Measurements from ENCODE around the gene CRIP1.

The CRIP1 gene

DNA sequence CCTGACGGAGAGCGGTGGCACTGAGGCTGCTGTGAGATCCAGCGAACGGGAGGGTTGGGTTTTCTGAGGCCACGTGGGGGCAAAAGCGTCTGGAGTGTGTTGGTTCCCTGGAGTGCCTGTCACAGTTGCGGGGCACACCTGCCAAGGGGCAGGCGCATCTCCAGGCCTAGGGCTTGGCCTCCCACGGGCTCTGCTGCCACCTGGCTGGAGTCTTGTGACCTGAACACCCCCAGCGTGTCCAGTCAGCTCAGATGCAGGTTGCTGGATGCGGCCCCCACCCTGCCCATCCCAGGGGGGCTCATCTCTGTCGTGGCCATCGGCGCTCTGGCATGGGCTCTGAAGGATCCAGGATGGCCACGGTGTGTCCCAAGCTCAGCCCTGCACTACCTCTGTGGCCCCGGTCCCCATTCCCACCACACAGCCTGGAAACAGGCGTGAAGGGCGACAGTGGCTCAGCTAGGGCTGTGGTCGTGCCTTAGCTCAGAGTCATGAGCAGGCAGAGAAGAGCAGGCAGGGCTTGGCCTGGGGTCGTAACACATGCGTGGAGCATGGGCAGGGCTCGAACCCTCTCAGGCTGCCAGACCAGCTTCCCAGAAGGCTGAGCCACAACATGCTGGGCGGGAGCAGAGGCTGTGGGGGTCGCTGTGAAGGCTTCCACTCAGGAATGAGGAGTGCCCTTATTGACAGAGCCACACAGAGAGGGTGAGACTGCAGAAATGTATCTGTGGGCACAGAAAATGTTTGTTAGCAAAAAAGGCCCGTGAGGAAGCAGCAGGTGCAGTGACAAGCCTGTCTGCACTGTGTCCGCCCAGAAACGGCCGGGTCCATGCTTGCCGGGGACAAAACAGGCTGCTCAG lies 35.6 kb upstream of the CRIP1 start:
- H3K9me3 ChIP-seq (ENCODE audit: control insufficient read depth, low read length), result no peaks in the 10 kb centered on the region
- H3K4me2 ChIP-seq (ENCODE audit: low read length), result no peak overlapping the region
- H3K36me3 ChIP-seq (ENCODE audit: control insufficient read depth, insufficient read depth, low read length), result no peaks in the 10 kb centered on the region
- H3K4me3 ChIP-seq (ENCODE audit: low read depth, low read length), result no peak overlapping the region
- H3K79me2 ChIP-seq, result peaks cover 20% of the 10 kb centered on the region
- TF ChIP-seq, protein P1, sequence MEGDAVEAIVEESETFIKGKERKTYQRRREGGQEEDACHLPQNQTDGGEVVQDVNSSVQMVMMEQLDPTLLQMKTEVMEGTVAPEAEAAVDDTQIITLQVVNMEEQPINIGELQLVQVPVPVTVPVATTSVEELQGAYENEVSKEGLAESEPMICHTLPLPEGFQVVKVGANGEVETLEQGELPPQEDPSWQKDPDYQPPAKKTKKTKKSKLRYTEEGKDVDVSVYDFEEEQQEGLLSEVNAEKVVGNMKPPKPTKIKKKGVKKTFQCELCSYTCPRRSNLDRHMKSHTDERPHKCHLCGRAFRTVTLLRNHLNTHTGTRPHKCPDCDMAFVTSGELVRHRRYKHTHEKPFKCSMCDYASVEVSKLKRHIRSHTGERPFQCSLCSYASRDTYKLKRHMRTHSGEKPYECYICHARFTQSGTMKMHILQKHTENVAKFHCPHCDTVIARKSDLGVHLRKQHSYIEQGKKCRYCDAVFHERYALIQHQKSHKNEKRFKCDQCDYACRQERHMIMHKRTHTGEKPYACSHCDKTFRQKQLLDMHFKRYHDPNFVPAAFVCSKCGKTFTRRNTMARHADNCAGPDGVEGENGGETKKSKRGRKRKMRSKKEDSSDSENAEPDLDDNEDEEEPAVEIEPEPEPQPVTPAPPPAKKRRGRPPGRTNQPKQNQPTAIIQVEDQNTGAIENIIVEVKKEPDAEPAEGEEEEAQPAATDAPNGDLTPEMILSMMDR (IDR thresholded peaks at IDR 0.05), result no peak
- no peak overlapping the region for H3K9ac ChIP-seq
- H3K27me3 ChIP-seq (ENCODE audit: control insufficient read depth, insufficient read depth, low read length), result no peaks in the 10 kb centered on the region
- no peak overlapping the region for H3K27ac ChIP-seq
- H2AFZ ChIP-seq, result no peak overlapping the region
- no peaks in the 10 kb centered on the region for H3K4me1 ChIP-seq

DNA sequence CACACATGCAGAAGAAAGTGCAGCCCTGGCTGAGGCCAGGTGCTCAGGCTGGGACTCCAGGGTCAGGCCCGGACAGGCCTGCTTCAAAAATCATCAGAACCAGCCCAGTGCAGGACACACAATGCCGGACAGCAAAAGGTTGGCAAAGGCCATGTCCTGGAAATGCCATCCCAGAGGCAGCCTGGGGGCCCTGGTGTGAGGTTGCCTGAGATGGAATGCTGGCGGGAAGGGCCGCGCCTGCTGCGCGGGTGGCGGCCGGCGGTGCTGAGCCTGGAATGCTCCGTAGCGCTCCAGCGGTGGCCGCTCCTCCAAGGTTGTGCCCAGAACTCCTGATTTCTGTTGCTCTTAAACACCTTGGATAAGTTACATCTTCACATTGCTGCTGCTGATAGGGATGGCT lies 33.7 kb upstream of the CRIP1 start:
- TF ChIP-seq, protein P1 (IDR thresholded peaks at IDR 0.05), result no peak
- H3K36me3 ChIP-seq (ENCODE audit: control insufficient read depth, insufficient read depth, low read length), result no peaks in the 10 kb centered on the region

GRCh38 chr14:105453847-105454246 lies 32.8 kb upstream of the CRIP1 start:
- Histone ChIP-seq H3K9me3 (ENCODE audit: control insufficient read depth, low read length) (no peaks in the 10 kb centered on the region), H3K4me2 (ENCODE audit: low read length) (no peak overlapping the region), H3K27ac (no peak overlapping the region), H3K4me1 (no peaks in the 10 kb centered on the region), H3K4me3 (ENCODE audit: low read depth, low read length) (no peak overlapping the region), H3K9ac (no peak overlapping the region), H3K36me3 (ENCODE audit: control insufficient read depth, insufficient read depth, low read length) (no peaks in the 10 kb centered on the region), H3K79me2 (peaks cover 4% of the 10 kb centered on the region), H3K27me3 (ENCODE audit: control insufficient read depth, insufficient read depth, low read length) (no peaks in the 10 kb centered on the region), H2AFZ (no peak overlapping the region)
- TF ChIP-seq, protein P1 (IDR thresholded peaks at IDR 0.05), result no peak

More for the DNA sequence above, 33.7 kb upstream of the CRIP1 start:
- Histone ChIP-seq H3K4me2 (ENCODE audit: low read length) (no peak overlapping the region), H3K9me3 (ENCODE audit: control insufficient read depth, low read length) (no peaks in the 10 kb centered on the region), H2AFZ (no peak overlapping the region), H3K4me1 (no peaks in the 10 kb centered on the region), H3K4me3 (ENCODE audit: low read depth, low read length) (no peak overlapping the region), H3K27me3 (ENCODE audit: control insufficient read depth, insufficient read depth, low read length) (no peaks in the 10 kb centered on the region), H3K9ac (no peak overlapping the region), H3K27ac (no peak overlapping the region), H3K79me2 (peaks cover 8% of the 10 kb centered on the region)

DNA sequence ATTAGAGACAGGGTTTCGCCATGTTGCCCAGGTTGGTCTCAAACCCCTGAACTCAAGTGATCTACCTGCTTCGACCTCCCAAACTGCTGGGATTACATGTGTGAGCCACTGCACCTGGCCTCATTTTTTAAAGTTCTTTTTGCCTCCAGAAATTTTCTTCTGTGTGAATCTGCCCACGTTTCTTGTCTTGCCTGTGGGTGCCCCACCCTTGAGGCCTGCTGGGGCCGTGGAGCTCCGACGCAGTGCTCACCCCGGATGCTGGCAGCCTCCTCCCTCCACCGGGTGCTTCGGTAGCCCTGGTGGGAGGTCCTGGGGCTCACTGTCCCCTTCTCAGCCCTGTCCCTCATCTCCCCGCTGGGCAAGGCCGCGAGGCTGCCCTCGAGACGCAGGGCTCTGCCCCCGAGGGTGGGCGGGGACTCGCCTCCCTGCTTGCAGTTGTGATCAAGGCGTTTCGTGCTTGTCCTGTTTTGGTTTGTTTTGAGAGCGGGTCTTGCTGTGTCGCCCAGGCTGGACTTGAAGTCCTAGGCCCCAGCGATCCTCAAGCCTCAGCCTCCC lies 31.5 kb upstream of the CRIP1 start:
- H3K36me3 ChIP-seq (ENCODE audit: control insufficient read depth, insufficient read depth, low read length), result no peaks in the 10 kb centered on the region
- no peaks in the 10 kb centered on the region for H3K9me3 ChIP-seq (ENCODE audit: control insufficient read depth, low read length)
- TF ChIP-seq, protein P1 (IDR thresholded peaks at IDR 0.05), result no peak
- no peak overlapping the region for H3K9ac ChIP-seq
- no peaks in the 10 kb centered on the region for H3K27me3 ChIP-seq (ENCODE audit: control insufficient read depth, insufficient read depth, low read length)
- H3K79me2 ChIP-seq, result no peaks in the 10 kb centered on the region
- no peak overlapping the region for H3K4me3 ChIP-seq (ENCODE audit: low read depth, low read length)
- no peak overlapping the region for H2AFZ ChIP-seq
- H3K4me1 ChIP-seq, result no peaks in the 10 kb centered on the region
- no peak overlapping the region for H3K4me2 ChIP-seq (ENCODE audit: low read length)
- H3K27ac ChIP-seq, result no peak overlapping the region
